Measurements from ENCODE around the gene TXNL4A. TPM values are rescaled to one million over a fixed set of nuclear protein-coding genes. Genes with fewer than 3 reads are reported as not detected.

Gene TXNL4A
- total RNA-seq, 1 donor from 2014 or later: 84.7 TPM

DNA sequence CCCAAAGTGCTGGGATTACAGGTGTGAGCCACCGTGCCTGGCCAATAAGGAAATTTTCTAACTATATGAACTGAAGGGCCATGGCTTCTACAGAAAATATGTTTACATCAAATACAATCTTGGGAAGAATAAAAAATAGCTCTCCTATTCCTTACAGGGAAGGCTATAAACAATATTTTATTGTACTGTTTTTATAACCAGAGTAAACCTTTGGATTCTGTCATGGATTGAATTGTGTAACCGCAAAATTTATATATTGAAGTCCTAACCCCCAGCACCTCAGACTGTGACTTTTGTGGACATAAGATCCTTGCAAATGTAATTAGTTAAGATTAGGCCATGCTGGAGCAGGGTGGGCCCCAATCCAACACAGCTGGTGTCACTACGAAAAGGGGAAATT is 15.6 kb downstream of the TXNL4A start:
- TF ChIP-seq, protein P1, sequence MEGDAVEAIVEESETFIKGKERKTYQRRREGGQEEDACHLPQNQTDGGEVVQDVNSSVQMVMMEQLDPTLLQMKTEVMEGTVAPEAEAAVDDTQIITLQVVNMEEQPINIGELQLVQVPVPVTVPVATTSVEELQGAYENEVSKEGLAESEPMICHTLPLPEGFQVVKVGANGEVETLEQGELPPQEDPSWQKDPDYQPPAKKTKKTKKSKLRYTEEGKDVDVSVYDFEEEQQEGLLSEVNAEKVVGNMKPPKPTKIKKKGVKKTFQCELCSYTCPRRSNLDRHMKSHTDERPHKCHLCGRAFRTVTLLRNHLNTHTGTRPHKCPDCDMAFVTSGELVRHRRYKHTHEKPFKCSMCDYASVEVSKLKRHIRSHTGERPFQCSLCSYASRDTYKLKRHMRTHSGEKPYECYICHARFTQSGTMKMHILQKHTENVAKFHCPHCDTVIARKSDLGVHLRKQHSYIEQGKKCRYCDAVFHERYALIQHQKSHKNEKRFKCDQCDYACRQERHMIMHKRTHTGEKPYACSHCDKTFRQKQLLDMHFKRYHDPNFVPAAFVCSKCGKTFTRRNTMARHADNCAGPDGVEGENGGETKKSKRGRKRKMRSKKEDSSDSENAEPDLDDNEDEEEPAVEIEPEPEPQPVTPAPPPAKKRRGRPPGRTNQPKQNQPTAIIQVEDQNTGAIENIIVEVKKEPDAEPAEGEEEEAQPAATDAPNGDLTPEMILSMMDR (conservative IDR thresholded peaks at IDR 0.05; ENCODE audit: low read depth, low read length): no peak
- no peak overlapping the region for H3K4me3 ChIP-seq (ENCODE audit: low read depth, low read length)
- DNase-seq (ENCODE audit: low read depth): no peak

DNA sequence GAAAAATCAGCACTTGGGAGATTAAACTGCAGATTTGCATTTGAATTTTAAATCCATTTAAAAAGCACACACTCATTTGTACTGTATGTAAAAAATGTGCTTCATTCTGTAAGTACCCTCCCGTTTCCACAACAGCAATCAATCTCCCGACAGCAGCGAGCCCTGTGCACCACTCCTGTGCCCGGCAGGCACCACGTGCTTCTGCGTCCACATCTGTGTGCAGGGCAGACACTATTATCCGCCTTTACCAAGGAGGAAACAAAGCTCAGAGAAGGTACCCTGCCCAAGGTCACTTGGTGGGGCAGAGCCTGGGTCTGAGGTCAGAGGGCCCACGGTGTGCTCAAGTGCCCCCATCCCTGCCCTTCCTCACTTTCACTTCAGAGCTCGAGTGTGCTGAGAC is 16.4 kb downstream of the TXNL4A start:
- DNase-seq (ENCODE audit: low read depth): no peak
- no peak overlapping the region for H3K4me3 ChIP-seq (ENCODE audit: low read depth, low read length)
- TF ChIP-seq, protein P1 (conservative IDR thresholded peaks at IDR 0.05; ENCODE audit: low read depth, low read length): no peak

DNA sequence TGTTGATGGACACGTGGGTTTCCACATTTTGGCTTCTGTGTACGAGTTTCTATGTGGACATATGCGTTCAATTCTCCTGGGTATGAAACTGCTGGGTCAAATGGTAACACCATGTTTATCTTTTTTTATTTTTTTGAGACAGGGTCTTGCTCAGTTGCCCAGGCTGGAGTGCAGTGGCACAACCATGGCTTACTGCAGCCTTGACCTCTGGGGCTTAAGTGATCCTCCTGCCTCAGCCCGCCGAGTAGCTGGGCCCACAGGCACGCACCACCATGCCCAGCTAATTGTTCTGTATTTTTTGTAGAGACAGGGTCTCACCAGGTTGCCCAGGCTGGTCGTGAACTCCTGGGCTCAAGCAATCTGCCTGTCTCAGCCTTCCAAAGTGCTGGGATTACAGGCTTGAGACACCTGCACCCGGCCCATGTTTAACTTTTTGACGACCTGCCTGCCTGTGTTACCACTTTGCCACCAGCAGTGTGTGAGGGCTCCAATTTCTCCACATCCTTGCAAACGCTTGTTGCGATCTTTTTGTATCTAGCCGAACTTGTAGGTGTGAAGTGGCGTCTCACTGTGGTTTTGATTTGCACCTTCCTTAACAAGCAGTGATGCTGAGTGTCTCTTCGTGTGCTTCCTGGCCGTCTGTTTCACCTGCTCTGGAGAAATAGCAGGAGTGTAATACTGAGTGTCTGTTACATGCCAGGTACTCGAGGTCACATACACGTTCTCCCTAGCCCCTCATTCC is 17.0 kb downstream of the TXNL4A start:
- TF ChIP-seq, protein P1 (conservative IDR thresholded peaks at IDR 0.05; ENCODE audit: low read depth, low read length): no peak
- no peak overlapping the region for H3K4me3 ChIP-seq (ENCODE audit: low read depth, low read length)

GRCh38 chr18:79970419-79971133 is 17.8 kb downstream of the TXNL4A start:
- TF ChIP-seq, protein P1 (conservative IDR thresholded peaks at IDR 0.05; ENCODE audit: low read depth, low read length): no peak
- no peak for DNase-seq (ENCODE audit: low read depth)
- no peak overlapping the region for H3K4me3 ChIP-seq (ENCODE audit: low read depth, low read length)

More for the DNA sequence above, 17.0 kb downstream of the TXNL4A start:
- no peak for DNase-seq (ENCODE audit: low read depth)

DNA sequence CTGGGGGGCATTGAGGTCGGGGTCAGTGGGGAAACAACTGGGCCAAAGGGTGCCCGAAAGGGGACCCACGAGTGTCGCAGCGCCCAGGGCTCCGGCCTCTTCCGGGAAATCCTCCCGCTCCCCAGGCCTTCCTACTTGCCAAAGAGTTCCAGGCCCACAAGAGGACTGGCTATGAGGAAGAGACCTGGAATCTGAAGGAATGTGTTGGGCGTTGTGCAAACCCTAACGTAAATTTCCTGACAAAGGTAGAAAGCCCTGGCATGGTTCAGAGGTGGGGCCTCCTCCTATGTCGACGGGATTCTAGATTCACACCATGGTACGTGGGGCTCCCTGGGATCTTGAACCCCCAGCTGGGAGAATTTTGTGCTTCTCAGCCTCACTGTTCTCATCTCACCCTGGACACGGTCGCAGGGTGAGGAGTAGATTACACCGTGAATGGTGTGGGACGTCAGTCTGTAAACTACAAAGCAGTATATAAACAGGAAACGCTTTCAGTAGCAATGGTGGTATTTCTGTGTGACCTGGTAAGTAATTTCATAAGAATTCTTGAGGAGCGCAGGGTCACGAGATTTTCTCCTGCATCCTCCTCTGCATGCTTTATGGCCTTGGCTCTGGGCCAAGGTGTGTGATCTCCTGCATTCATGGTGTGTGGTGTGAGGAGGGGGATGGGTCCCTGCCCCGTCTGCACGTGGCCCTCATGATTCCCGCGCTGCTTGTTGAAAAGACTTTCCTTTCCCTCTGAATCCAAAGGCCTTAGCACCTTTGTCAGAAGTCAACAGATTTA is 23.1 kb downstream of the TXNL4A start:
- peak; percentile 52 for DNase-seq (ENCODE audit: low read depth)
- TF ChIP-seq, protein P1 (conservative IDR thresholded peaks at IDR 0.05; ENCODE audit: low read depth, low read length): no peak
- H3K4me3 ChIP-seq (ENCODE audit: low read depth, low read length): peak overlapping the region; percentile 88

DNA sequence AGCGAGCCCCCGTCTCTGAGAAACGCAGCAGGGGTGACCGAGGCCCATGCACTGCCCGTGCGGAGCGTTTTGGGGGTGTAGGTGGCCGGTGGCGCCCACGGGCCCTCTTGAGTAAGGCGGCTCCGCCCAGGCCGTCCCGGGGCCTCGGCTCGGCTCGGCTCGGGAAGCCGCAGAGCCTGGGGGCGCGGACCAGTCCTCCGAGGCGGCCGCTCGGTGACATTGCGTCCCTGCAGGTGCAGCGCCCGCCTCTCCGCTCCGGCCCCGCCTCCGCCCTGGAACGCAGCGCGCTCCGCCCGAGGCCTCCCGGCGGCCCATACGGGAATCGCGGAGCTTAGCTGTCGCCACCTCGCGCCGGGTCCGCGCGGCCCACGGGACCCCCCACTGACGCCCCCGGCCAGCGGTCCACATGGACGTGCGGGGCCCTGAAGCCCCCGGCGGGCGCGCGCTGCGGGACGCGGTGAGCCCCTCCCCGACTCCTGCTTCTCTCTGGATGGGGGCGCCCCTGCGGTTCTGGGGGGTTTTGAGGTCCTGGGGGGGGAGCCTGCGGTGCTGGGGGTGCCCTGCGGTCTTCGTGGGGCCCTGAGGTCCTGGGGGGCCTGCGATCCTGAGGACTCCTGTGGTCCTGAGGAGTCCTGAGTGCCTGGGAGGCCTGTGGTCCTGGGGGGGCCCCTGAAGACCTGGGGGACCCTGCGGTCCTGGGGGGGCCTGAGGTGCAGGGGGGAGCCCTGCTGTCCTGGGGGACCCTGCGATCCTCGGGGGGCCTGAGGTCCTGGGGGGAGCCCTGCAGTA is 23.8 kb downstream of the TXNL4A start, which contains the start of gene HSBP1L1:
Gene HSBP1L1, plus strand, starts transcription at position 314 of the 789 bp plus-strand sequence. Its CDS starts 93 bp downstream, at position 407.
- H3K4me3 ChIP-seq (ENCODE audit: low read depth, low read length): peak within 1 kb of the TSS; percentile 88
- no peak for DNase-seq (ENCODE audit: low read depth)
- TF ChIP-seq, protein P1 (conservative IDR thresholded peaks at IDR 0.05; ENCODE audit: low read depth, low read length): peak; percentile 30
